ENCODE measurements around the gene UVRAG. TPM values are rescaled to one million over a fixed set of nuclear protein-coding genes. Genes with fewer than 3 reads are reported as not detected.
A peak's percentile ranks its signal among the peaks of the same experiment; 100 is the strongest.

Gene UVRAG
- total and polyA plus RNA-seq, 4 donors = 8.7 to 53.2 (median 18.3) TPM

- Histone ChIP-seq H3K9ac (ENCODE audit: insufficient read depth in 1 of 2, low read length in 2 of 2) (no peak overlapping the region), H3K4me1 (ENCODE audit: control insufficient read depth in 5 of 5, insufficient read depth in 5 of 5, low read length in 5 of 5) (peaks cover 0 to 19% (median 11%) of the 10 kb centered on the region in 5 donors)
- WGBS, 2 donors = 24 to 40% methylated on average over 4 of the region's 4 CpGs
These were observed 11.6 kb downstream of the UVRAG start for GRCh38 chr11:75826461-75827230.

GRCh38 chr11:75827562-75827961 is 12.6 kb downstream of the UVRAG start:
- H3K9me3 ChIP-seq (ENCODE audit: control insufficient read depth in 4 of 4, insufficient read depth in 3 of 4, low read length in 3 of 4) = no peaks in the 10 kb centered on the region
- no peak overlapping the region for H3K27ac ChIP-seq (ENCODE audit: low read depth in 1 of 2, low read length in 1 of 2)
- WGBS, 2 donors = 56 to 70% methylated on average over 5 of the region's 5 CpGs
- H3K4me3 ChIP-seq = no peak overlapping the region
- H3K27me3 ChIP-seq (ENCODE audit: control insufficient read depth in 3 of 3, insufficient read depth in 3 of 3, low read length in 2 of 3) = no peaks in the 10 kb centered on the region
- no peaks in the 10 kb centered on the region for H3K36me3 ChIP-seq (ENCODE audit: control insufficient read depth in 4 of 4, insufficient read depth in 4 of 4, low read length in 4 of 4)
- DNase-seq (peak in 1 of 3 donors; percentile 17), ATAC-seq (ENCODE audit: insufficient read depth, low FRiP score) (no peak)
- TF ChIP-seq CTCF (IDR thresholded peaks at IDR 0.05; ENCODE audit: control extremely low read depth, extremely low read depth) = no peak
- H3K4me1 ChIP-seq (ENCODE audit: control insufficient read depth in 5 of 5, insufficient read depth in 5 of 5, low read length in 5 of 5) = peaks cover 0 to 20% (median 13%) of the 10 kb centered on the region in 5 donors
- no peak overlapping the region for H3K9ac ChIP-seq (ENCODE audit: insufficient read depth in 1 of 2, low read length in 2 of 2)

More at GRCh38 chr11:75826461-75827230, 11.6 kb downstream of the UVRAG start:
- no peaks in the 10 kb centered on the region for H3K9me3 ChIP-seq (ENCODE audit: control insufficient read depth in 4 of 4, insufficient read depth in 3 of 4, low read length in 3 of 4)
- no peak for TF ChIP-seq CTCF (IDR thresholded peaks at IDR 0.05; ENCODE audit: control extremely low read depth, extremely low read depth)
- DNase-seq (peak in 1 of 3 donors; percentile 11), ATAC-seq (ENCODE audit: insufficient read depth, low FRiP score) (peak; percentile 30)
- H3K27me3 ChIP-seq (ENCODE audit: control insufficient read depth in 3 of 3, insufficient read depth in 3 of 3, low read length in 2 of 3) = no peaks in the 10 kb centered on the region
- H3K4me3 ChIP-seq = no peak overlapping the region
- H3K27ac ChIP-seq (ENCODE audit: low read depth in 1 of 2, low read length in 1 of 2) = peak overlapping the region; percentile 72 to 83
- H3K36me3 ChIP-seq (ENCODE audit: control insufficient read depth in 4 of 4, insufficient read depth in 4 of 4, low read length in 4 of 4) = peaks cover 0 to 3% (median 0%) of the 10 kb centered on the region in 4 donors

GRCh38 chr11:75831915-75832502 is 17.0 kb downstream of the UVRAG start:
- no peak overlapping the region for H3K27ac ChIP-seq (ENCODE audit: low read depth in 1 of 2, low read length in 1 of 2)
- no peak overlapping the region for H3K4me3 ChIP-seq
- 93 to 97% methylated on average over 6 of the region's 6 CpGs for WGBS, 2 donors
- H3K9me3 ChIP-seq (ENCODE audit: control insufficient read depth in 4 of 4, insufficient read depth in 3 of 4, low read length in 3 of 4) = no peaks in the 10 kb centered on the region
- DNase-seq (no peak), ATAC-seq (ENCODE audit: insufficient read depth, low FRiP score) (no peak)
- no peak for TF ChIP-seq CTCF (IDR thresholded peaks at IDR 0.05; ENCODE audit: control extremely low read depth, extremely low read depth)
- H3K9ac ChIP-seq (ENCODE audit: insufficient read depth in 1 of 2, low read length in 2 of 2) = no peak overlapping the region
- H3K27me3 ChIP-seq (ENCODE audit: control insufficient read depth in 3 of 3, insufficient read depth in 3 of 3, low read length in 2 of 3) = no peaks in the 10 kb centered on the region
- peaks cover 0 to 14% (median 4%) of the 10 kb centered on the region in 5 donors for H3K4me1 ChIP-seq (ENCODE audit: control insufficient read depth in 5 of 5, insufficient read depth in 5 of 5, low read length in 5 of 5)
- H3K36me3 ChIP-seq (ENCODE audit: control insufficient read depth in 4 of 4, insufficient read depth in 4 of 4, low read length in 4 of 4) = no peaks in the 10 kb centered on the region

All from lung (tissue), 12 donors.